Measurements from ENCODE around the gene OBSL1.

Gene OBSL1

DNA sequence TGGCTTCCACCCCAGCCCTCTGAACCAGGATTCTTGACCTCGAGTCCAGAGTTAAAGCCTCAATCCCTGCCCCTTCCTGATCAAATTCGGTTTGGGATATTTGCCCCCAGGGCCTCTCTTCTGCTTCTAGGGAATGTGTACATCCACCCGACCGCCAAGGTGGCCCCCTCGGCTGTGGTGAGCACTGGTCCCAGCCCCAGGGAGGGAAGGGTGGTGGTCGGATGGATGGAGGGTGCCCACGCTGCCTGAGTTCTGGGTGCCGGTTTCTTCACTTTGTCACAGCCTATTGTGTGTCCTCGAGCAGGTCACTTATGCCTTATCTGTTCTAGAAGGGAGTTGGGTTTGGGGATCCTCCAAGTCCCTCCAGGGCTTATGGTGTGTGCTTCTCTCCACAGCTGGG is 65.8 kb downstream of the OBSL1 start:
- no peaks in the 10 kb centered on the region for H3K4me1 ChIP-seq (ENCODE audit: insufficient read depth, low read length, poor library complexity, severe bottlenecking)
- no peaks in the 10 kb centered on the region for H4K20me1 ChIP-seq (ENCODE audit: insufficient read depth, low read length, poor library complexity, severe bottlenecking)
- H3K9ac ChIP-seq (ENCODE audit: low read depth, low read length, poor library complexity, severe bottlenecking): no peak overlapping the region
- no peak overlapping the region for H3K4me2 ChIP-seq (ENCODE audit: low read depth, low read length, poor library complexity, severe bottlenecking)
- no peak overlapping the region for H2AFZ ChIP-seq (ENCODE audit: low read length)
- H3K79me2 ChIP-seq (ENCODE audit: insufficient read depth, low read length): no peaks in the 10 kb centered on the region
- no peaks in the 10 kb centered on the region for H3K36me3 ChIP-seq (ENCODE audit: insufficient read depth, low read length)
- no peak overlapping the region for H3K4me3 ChIP-seq (ENCODE audit: low read length, poor library complexity, severe bottlenecking)
- H3K9me3 ChIP-seq (ENCODE audit: insufficient read depth, low read depth, low read length): no peaks in the 10 kb centered on the region
- H3K27me3 ChIP-seq (ENCODE audit: insufficient read depth, low read length, poor library complexity, severe bottlenecking): no peaks in the 10 kb centered on the region
- no peak for TF ChIP-seq EZH2phosphoT487 (IDR thresholded peaks at IDR 0.05; ENCODE audit: borderline replicate concordance)
- TF ChIP-seq, protein P1, sequence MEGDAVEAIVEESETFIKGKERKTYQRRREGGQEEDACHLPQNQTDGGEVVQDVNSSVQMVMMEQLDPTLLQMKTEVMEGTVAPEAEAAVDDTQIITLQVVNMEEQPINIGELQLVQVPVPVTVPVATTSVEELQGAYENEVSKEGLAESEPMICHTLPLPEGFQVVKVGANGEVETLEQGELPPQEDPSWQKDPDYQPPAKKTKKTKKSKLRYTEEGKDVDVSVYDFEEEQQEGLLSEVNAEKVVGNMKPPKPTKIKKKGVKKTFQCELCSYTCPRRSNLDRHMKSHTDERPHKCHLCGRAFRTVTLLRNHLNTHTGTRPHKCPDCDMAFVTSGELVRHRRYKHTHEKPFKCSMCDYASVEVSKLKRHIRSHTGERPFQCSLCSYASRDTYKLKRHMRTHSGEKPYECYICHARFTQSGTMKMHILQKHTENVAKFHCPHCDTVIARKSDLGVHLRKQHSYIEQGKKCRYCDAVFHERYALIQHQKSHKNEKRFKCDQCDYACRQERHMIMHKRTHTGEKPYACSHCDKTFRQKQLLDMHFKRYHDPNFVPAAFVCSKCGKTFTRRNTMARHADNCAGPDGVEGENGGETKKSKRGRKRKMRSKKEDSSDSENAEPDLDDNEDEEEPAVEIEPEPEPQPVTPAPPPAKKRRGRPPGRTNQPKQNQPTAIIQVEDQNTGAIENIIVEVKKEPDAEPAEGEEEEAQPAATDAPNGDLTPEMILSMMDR (conservative IDR thresholded peaks at IDR 0.05; ENCODE audit: low read length): no peak
- no peaks in the 10 kb centered on the region for H3K9me2 ChIP-seq (replicated peaks; ENCODE audit: low read depth, low read length)
- H3F3A ChIP-seq (ENCODE audit: low read depth): no peaks in the 10 kb centered on the region

DNA sequence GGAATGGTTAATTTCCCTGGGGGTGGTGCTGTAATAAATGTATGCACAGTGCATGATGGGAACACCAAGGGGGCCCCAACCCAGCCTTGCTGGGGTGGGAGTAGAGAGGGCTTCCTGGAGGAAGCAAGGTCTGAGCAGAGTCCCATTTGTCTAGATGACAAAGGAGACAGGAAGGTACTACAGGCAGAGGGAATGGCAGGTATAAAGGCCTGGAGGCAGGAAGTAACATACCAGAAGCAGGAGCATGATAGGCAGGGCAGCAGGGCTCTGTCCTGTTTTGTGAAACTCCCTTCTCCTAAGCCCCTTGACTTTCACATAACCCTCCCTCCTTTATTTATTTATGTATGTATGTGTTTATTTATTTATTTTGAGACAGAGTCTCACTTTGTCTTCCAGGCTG is 68.7 kb downstream of the OBSL1 start:
- no peaks in the 10 kb centered on the region for H3K36me3 ChIP-seq (ENCODE audit: insufficient read depth, low read length)
- no peaks in the 10 kb centered on the region for H4K20me1 ChIP-seq (ENCODE audit: insufficient read depth, low read length, poor library complexity, severe bottlenecking)

GRCh38 chr2:219501849-219502248 is 69.5 kb downstream of the OBSL1 start:
- no peaks in the 10 kb centered on the region for H4K20me1 ChIP-seq (ENCODE audit: insufficient read depth, low read length, poor library complexity, severe bottlenecking)
- no peak overlapping the region for H2AFZ ChIP-seq (ENCODE audit: low read length)
- H3K79me2 ChIP-seq (ENCODE audit: insufficient read depth, low read length): peaks cover 10% of the 10 kb centered on the region; the same call in 1 of the 2 replicates
- no peaks in the 10 kb centered on the region for H3K36me3 ChIP-seq (ENCODE audit: insufficient read depth, low read length)
- no peak overlapping the region for H3K4me3 ChIP-seq (ENCODE audit: low read length, poor library complexity, severe bottlenecking)
- H3K4me1 ChIP-seq (ENCODE audit: insufficient read depth, low read length, poor library complexity, severe bottlenecking): peaks cover 19% of the 10 kb centered on the region
- no peaks in the 10 kb centered on the region for H3K9me3 ChIP-seq (ENCODE audit: insufficient read depth, low read depth, low read length)
- no peaks in the 10 kb centered on the region for H3F3A ChIP-seq (ENCODE audit: low read depth)
- TF ChIP-seq, protein P1 (conservative IDR thresholded peaks at IDR 0.05; ENCODE audit: low read length): no peak
- no peak for TF ChIP-seq EZH2phosphoT487 (IDR thresholded peaks at IDR 0.05; ENCODE audit: borderline replicate concordance)
- H3K27me3 ChIP-seq (ENCODE audit: insufficient read depth, low read length, poor library complexity, severe bottlenecking): no peaks in the 10 kb centered on the region
- no peak overlapping the region for H3K9ac ChIP-seq (ENCODE audit: low read depth, low read length, poor library complexity, severe bottlenecking)
- H3K4me2 ChIP-seq (ENCODE audit: low read depth, low read length, poor library complexity, severe bottlenecking): no peak overlapping the region
- H3K9me2 ChIP-seq (replicated peaks; ENCODE audit: low read depth, low read length): no peaks in the 10 kb centered on the region

More for the DNA sequence above, 68.7 kb downstream of the OBSL1 start:
- H3K9ac ChIP-seq (ENCODE audit: low read depth, low read length, poor library complexity, severe bottlenecking): no peak overlapping the region
- H3K4me1 ChIP-seq (ENCODE audit: insufficient read depth, low read length, poor library complexity, severe bottlenecking): peaks cover 19% of the 10 kb centered on the region
- H3K9me3 ChIP-seq (ENCODE audit: insufficient read depth, low read depth, low read length): no peaks in the 10 kb centered on the region
- H3K79me2 ChIP-seq (ENCODE audit: insufficient read depth, low read length): peaks cover 10% of the 10 kb centered on the region; the same call in 1 of the 2 replicates
- no peak overlapping the region for H3K4me2 ChIP-seq (ENCODE audit: low read depth, low read length, poor library complexity, severe bottlenecking)
- no peaks in the 10 kb centered on the region for H3F3A ChIP-seq (ENCODE audit: low read depth)
- TF ChIP-seq, protein P1 (conservative IDR thresholded peaks at IDR 0.05; ENCODE audit: low read length): no peak
- no peak for TF ChIP-seq EZH2phosphoT487 (IDR thresholded peaks at IDR 0.05; ENCODE audit: borderline replicate concordance)
- no peak overlapping the region for H3K4me3 ChIP-seq (ENCODE audit: low read length, poor library complexity, severe bottlenecking)
- no peak overlapping the region for H2AFZ ChIP-seq (ENCODE audit: low read length)
- H3K9me2 ChIP-seq (replicated peaks; ENCODE audit: low read depth, low read length): no peaks in the 10 kb centered on the region
- H3K27me3 ChIP-seq (ENCODE audit: insufficient read depth, low read length, poor library complexity, severe bottlenecking): no peaks in the 10 kb centered on the region
